ENCODE results near the gene JAK2.

Gene JAK2

GRCh38 chr9:5113994-5114748, 129.1 kb downstream of the JAK2 start:
- FAIRE-seq (no peak), DNase-seq (ENCODE audit: insufficient read length, low spot score) (no peak)

GRCh38 chr9:5122116-5122515, 137.0 kb downstream of the JAK2 start:
- DNase-seq (ENCODE audit: insufficient read length, low spot score) (no peak), FAIRE-seq (peak; percentile 28)

DNA sequence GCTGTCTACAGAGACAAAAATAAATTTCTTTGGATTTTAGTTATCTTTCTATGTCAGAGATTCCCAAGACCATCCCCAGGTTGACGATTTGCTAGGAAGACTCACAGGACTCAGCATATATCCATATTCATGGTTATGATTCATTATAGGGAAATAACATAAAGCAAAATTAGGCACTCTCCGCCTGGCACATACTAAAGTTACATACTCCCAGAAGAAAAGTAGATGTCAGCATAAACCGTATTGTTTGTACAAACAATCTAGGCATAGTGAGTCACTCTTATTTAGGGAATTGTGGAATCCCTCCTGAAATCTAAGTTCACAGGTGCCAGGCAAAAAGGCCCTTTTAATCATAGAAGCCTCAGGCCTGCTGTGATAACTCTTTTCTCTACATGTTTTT, 137.4 kb downstream of the JAK2 start:
- DNase-seq (ENCODE audit: insufficient read length, low spot score) (no peak), FAIRE-seq (no peak)

DNA sequence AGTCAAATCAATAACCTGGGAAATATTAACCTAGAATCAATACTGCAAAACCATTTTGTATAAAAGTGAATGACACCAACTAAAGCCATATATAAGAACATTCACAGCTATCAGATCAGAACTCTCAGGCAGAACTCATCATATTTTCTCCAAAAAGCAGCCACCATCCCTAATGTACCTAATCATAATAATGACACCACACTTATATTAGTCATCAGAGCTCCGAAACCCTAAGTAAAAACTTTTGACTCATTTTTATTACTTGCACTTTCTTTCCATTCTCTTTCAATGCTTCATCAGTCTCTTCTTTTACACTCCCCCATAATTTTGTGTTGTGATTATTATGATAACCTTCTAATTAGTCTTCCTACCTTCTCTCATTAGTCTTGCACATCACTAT, 155.1 kb downstream of the JAK2 start:
- DNase-seq (ENCODE audit: insufficient read length, low spot score) = no peak
- no peak for FAIRE-seq

DNA sequence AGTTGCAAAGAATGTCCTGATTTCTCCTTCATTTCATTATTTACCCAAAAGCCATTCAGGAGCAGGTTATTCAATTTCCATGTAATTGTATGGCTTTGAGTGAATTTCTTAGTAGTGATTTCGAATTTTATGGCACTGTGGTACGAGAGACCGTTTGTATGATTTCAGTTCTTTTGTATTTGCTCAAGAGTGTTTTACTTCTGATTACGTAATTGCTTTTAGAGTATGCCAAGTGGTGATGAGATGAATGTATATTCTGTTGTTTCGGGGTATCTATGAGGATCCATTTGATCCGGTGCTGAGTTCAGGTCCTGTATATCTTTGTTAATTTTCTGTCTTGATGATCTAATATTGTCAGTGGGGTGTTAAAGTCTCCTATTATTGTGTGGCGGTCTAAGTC, 159.1 kb downstream of the JAK2 start:
- no peak for FAIRE-seq
- no peak for DNase-seq (ENCODE audit: insufficient read length, low spot score)

DNA sequence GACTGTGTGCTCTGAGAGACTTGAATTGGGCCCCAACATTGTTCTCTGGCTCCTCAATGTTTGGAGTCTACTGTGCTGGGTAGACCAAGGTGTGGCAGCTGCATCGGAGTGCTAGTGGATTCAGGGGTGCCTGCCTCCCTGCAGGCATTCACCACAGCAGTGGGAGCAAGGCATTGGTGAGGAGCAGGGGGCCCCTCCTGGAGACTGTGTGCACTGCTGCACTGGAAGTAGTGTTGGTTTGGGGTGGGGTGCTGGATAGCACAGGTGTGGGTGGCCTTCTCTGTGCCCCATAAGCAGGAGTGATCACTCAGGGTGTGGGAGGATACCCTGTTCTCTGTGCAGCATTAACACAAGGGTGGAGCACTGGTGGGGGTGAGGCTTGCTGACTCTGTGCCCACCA, 161.2 kb downstream of the JAK2 start:
- no peak for FAIRE-seq
- DNase-seq (ENCODE audit: insufficient read length, low spot score) = no peak

Measured in GM19239 (cell line).